ENCODE measurements around the gene ALAS1.
"Not testable (repeated sequence)": the region's sequence is repeated elsewhere in the genome, so short reads cannot be mapped to it uniquely, and the experiment has no call there.

Gene ALAS1

DNA sequence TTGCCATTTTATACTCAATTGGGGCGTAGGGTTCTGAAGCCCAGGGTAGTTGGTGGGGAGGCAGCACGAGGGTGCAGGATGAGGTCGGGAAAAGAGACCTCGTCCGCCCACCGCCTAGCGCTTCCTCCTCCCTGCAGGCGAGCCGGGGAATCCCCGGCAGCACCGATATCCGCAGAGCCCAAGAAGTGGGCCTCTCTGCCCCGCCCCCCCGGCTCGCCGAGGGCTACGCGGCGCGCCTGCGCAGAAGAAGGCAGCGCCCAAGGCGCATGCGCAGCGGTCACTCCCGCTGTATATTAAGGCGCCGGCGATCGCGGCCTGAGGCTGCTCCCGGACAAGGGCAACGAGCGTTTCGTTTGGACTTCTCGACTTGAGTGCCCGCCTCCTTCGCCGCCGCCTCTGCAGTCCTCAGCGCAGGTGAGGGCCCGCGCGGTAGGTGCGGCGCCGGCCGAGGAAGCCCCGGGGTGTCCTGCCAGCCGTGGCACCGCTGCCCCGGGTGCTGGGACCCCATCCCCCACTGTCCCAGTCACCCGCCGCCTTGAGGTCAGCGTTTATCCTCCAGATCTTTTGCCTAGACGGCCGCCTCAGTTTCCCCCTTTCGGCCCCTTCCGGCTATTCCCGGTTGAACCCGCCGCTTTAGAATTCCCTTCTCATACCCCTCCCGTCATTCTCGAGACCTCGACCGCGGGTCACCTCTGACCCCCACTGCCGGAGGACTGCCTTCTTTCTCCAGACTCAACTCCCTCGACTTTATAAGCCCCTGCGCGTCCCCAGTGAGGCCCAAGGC, at the start of gene ALAS1:
ALAS1 (plus strand) TSS at position 319 of the 784 bp plus-strand sequence. CDS start 1,082 bp downstream, outside the sequence.
- DNase-seq = peak; percentile 94

GRCh38 chr3:52149021-52149420, 48.9 kb upstream of the ALAS1 start:
- DNase-seq = no peak

GRCh38 chr3:52149726-52150125, 48.2 kb upstream of the ALAS1 start:
- no peak for DNase-seq

GRCh38 chr3:52150357-52150756, 47.6 kb upstream of the ALAS1 start:
- DNase-seq = no peak

DNA sequence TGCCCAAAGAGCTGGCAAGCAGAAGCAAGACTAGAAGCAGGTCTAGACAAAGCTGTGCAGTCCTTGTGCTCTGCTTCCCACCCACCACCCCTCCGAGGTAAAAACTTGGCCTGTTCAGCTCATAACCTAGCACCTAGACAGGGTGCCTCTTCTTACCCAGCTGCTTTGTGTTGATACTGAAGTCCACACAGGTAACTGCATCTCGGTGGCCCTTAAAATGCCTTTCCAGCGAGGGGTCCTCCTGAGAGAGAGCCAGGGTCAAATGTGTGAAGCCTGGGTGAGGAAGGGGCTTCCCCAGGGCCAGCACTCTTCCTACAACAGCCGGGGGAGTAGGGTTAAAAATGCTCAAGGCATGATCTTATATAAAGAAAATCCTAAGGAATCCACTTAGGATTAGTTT, 47.1 kb upstream of the ALAS1 start:
- no peak for DNase-seq

DNA sequence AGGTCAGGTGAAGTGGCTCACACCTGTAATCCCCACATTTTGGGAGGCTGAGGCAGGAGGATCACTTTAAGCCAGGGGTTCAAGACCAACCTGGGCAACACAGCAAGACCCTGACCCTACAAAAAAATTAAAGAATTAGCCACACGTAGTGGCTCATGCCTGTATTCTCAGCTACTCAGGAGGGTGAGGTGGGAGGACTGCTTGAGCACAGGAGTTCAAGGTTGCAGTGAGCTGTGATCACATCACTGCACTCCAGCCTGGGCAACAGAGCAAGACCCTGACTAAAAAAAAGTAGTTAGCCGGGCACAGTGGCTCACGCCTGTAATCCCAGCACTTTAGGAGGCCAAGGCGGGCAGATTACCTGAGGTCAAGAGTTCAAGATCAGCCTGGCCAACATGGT, 46.0 kb upstream of the ALAS1 start:
- not testable (repeated sequence) for DNase-seq

DNA sequence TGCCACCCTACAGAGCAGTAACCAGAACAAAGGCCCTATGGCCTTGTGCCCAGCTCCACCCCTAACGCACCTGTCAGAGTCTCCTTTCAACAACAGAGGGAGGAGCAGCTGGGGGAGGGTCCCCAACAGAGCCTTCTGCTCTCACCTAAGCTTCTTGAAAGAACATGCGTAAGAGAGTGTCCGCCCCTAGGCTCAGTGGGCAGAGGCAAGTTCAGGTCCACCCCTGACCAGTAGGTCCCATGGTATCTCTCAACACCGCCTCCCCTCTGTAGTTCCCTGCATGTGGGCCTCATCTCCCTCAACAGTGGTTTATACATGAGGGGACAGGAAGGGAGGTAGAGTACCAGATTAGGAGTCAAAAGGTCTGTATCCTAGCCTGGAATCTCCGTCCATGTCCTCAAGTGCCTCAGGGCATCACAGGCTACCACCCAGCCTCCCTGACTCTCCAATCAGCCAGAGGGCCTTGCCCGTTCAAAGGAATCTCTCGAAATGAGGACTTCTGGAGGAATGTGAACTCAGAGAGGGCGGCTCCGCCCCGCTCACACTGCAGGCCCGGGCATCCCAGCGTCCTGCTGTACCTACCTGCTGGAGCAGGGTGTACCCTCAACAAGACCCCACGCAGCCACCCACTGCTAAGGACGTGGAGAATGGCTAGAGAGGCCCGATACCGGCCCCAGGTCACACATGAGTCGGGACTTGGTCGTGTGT, 44.4 kb upstream of the ALAS1 start:
- peak; percentile 16 for DNase-seq

DNA sequence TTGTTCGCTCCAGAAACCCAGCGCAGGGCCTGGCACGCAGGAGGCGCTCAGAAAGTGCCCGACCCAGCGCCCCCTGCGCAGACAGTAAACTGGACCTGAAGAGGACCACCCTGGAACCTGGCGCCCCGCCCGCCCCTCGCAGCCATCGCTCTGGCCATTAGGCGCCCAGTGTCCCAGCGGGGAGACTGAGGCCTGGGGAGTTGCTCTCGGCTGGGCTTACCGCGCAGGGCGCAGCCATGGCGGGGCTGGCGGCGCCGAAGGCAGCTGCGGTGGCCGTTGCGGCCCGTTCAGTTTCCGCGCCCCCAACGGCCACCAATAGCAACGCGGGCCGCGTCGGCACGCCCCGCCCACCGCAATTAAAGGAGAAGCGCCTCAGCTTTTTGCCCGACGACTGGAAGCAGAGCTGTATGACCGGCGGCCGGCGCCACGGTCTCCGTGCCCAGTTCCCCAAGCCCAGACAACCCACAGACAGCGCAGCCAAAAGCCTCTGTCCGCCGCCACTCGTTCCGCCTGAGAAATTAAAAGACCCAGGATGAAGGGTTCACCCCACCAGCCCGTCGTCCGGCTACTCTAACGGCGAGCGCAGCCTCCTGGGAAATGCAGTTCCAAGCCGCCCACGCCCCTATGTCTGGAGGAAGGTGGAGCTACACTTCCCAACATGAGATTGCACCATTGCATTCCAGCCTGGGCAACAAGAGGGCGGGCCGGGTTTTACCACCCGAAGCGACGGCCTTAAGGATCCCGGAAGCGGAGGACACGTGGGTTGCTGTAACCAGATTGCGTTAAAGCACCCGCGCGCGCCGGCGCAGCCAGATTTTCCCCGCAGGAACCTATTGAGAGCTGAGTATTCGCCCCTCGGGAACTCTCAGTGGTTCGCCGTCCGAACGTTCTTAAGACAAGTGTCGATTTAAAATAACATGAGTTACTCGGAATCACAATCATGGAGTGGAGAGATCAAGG, 43.5 kb upstream of the ALAS1 start, which contains the start of gene POC1A:
POC1A (minus strand) TSS at position 289 of the 960 bp plus-strand sequence; CDS start at position 238, 51 bp downstream.
- peak; percentile 96 for DNase-seq

- DNase-seq = no peak
Observed at GRCh38 chr3:52155912-52156311, 42.0 kb upstream of the ALAS1 start.

DNA sequence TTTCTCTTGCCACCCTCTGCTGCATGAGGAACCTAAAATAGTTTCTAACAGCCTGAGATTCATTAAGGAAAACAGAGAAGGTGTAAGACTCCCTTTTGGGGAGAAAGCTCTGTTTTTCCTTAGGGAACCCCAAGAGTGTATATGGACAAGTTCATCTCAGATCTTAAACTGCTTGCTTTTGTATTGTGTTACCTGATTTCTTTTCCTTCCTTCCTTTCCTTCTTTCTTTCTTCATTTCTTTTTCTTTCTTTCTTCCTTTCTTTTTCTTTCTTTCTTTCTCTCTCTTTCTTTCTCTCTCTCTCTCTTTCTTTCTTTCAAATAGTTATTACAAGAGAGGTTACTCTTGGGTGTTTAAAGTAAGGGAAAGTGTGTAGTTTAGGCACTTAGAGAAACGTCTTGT, 38.5 kb upstream of the ALAS1 start:
- no peak for DNase-seq

- no peak for DNase-seq
Observed at GRCh38 chr3:52162250-52162872, 35.6 kb upstream of the ALAS1 start.

- no peak for DNase-seq
Observed at GRCh38 chr3:52167240-52167639, 30.7 kb upstream of the ALAS1 start.

- DNase-seq = not testable (repeated sequence)
Observed at GRCh38 chr3:52170217-52170616, 27.7 kb upstream of the ALAS1 start.

DNA sequence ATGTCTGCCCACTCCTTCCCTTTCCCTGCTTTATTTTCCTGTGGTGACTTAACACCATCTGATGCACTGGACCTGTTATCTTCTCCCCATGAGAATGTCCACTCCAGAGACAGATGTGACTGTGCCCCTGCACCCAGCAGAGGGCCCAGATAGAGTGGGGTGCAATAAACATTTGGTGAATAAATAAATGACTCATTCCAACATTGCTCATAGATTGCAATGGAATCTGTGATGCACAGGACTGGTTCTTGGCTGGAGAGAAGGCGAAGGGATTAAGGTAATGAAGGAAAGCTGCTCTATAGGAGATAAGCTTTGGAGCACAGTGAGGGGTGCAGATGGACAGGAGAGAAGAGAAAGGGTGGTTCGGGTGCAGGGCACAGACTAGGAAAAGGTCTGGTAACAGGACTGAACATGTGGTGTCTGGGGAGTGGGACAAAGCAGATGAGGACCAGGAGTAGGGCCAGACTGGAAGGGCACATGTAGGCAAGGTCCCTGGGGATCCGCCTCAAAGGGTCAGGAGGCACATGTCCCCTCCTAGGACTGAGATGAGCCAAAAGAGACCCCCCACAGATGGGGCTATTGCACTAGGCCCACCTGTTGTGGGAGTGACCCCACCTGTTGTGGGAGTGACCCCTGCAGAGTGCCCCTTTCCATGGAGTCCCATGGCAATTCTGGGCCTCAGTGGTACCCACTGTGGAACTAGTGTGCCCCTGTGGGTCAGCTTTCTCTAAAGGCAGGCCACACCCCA, 26.3 kb upstream of the ALAS1 start:
- DNase-seq = no peak

DNA sequence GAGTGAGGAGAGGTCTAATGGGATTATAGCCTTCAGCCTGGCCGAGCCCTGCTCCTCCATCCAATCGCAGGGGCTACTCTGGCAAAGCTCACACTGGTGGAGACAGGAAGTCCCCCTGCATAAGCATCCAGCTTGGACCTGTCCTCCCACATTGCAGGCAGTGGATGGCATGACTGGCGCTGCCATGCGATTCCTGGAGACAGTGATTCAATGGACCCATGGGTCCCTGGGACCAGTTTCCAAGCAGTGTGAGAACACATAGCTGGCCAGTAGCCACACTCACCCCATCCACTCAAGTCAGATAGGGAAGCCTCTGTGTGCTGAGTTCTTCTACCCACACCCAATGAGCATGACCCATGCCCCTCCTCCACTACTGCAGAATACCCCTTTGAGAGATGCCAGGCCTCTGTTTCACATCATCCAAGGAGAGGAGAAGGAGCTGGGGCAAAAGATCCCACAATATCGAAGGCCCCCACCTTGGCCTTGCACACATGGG, 25.6 kb upstream of the ALAS1 start:
- DNase-seq = no peak

DNA sequence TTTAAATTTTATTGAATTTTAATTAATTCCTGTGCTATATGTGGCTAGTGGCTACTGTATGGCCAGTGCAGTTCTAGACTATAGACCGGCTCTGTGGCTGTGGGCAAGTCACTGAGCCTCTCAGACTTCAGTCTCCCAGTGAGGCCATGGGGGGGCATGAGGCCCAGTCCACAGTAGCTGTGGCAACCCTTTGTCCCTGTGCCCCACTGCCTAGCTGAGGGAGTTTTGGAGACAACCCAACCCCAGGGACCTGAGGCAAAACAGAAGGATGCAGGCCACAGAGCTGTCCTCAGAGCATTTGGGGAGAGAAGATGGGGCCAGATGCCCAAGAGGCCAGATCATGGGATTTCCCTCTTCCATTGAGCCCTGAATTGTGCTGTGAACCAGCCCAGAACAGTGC, 24.9 kb upstream of the ALAS1 start:
- DNase-seq = no peak

- DNase-seq = no peak
Observed at GRCh38 chr3:52174896-52175295, 23.1 kb upstream of the ALAS1 start.

- DNase-seq = no peak
Observed at GRCh38 chr3:52175416-52176179, 22.4 kb upstream of the ALAS1 start.

- DNase-seq = no peak
Observed at GRCh38 chr3:52176180-52176752, 21.7 kb upstream of the ALAS1 start.

- no peak for DNase-seq
Observed at GRCh38 chr3:52176951-52177700, 20.8 kb upstream of the ALAS1 start.

Measured in activated CD4-positive, alpha-beta T cell treated with anti-CD3 and anti-CD28 coated beads, Interleukin-2, amount 50 U/mL, for 16 hours (primary cell).